GM12878 (cell line): ENCODE data around the gene SEBOX. TPM values are rescaled to one million over a fixed set of nuclear protein-coding genes. Genes with fewer than 3 reads are reported as not detected.

ENCODE experiments used
- ATAC-seq: fragments of 200-7000 bp; cut with Tn5 transposase; 3 replicates; pipeline ENCODE4 v1.9.1; 2020; ENCODE audit warnings: mild to moderate bottlenecking, moderate library complexity
- BruUV-seq: library from RNA; stranded (reverse); fragments of 400-500 nt; replicated peaks from 2 replicates; lab custom pipeline; 2021; lab: Mats Ljungman, UMichigan
- CTCF ChIA-PET: fragments of 300-600 bp; sonication (Branson Sonifier 250); formaldehyde crosslinking; extraction: SDS; loops from one replicate; lab custom pipeline; 2021; ENCODE audit warnings: inconsistent platforms; lab: Yijun Ruan, JAX
- POLR2A ChIA-PET: fragments of 350-600 bp; formaldehyde crosslinking; extraction: SDS; loops from one replicate; lab custom pipeline; 2021; ENCODE audit warnings: inconsistent platforms; lab: Charles Lee
- RAD21 ChIA-PET: fragments of 300-600 bp; sonication (Branson Sonifier 250); formaldehyde crosslinking; loops from one replicate; lab custom pipeline; 2023; ENCODE audit warnings: antibody characterized with exemption; ENCODE audit not compliant: unreplicated experiment; lab: Charles Lee
- SMC1A ChIA-PET: fragments of 300-600 bp; sonication (Branson Sonifier 250); formaldehyde crosslinking; loops from one replicate; lab custom pipeline; 2023; ENCODE audit not compliant: unreplicated experiment, uncharacterized antibody; lab: Charles Lee
- DNase-seq: peaks from one replicate; pipeline ENCODE4 v3.0.0-alpha.2; 2011; ENCODE audit warnings: low read depth, low spot score
- FAIRE-seq: peaks from 3 replicates; lab custom pipeline; 2011; peaks lifted over from hg19 to GRCh38; lab: Jason Lieb, UNC
- H2AFZ ChIP-seq: 2 replicates; pipeline ENCODE4 v1.6.0; 2011; ENCODE audit warnings: low read depth, low read length, control low read depth; ENCODE audit not compliant: control insufficient read depth
- H3K27ac ChIP-seq: 2 replicates; pipeline ENCODE4 v1.5.1; 2011; ENCODE audit warnings: control low read depth; ENCODE audit not compliant: control insufficient read depth, insufficient read depth
- H3K27me3 ChIP-seq, 2 experiments: replicated peaks in 1 of 2; 2 replicates each; pipeline versions ENCODE4 v1.6.0 to v1.6.1; 2011; ENCODE audit warnings: low read length in 1 of 2; ENCODE audit not compliant: control insufficient read depth in 2 of 2, insufficient read depth in 2 of 2
- H3K36me3 ChIP-seq, 2 experiments: 2 replicates each; pipeline ENCODE4 v1.5.1; 2011; ENCODE audit warnings: low read length in 1 of 2; ENCODE audit not compliant: control insufficient read depth in 2 of 2, insufficient read depth in 2 of 2
- H3K4me1 ChIP-seq: 2 replicates; pipeline ENCODE4 v1.6.1; 2011; ENCODE audit warnings: mild to moderate bottlenecking, low read length, moderate library complexity, mixed read lengths; ENCODE audit not compliant: control insufficient read depth, insufficient read depth
- H3K4me2 ChIP-seq: 2 replicates; pipeline ENCODE4 v1.6.0; 2011; ENCODE audit warnings: control low read depth; ENCODE audit not compliant: control insufficient read depth, insufficient read depth
- H3K4me3 ChIP-seq: fragments of 200-600 bp; sonication (generic); 2 replicates; pipeline ENCODE4 v1.5.1; 2016
- H3K79me2 ChIP-seq: 2 replicates; pipeline ENCODE4 v1.6.0; 2011; ENCODE audit warnings: low read length; ENCODE audit not compliant: control insufficient read depth, insufficient read depth
- H3K9ac ChIP-seq: 2 replicates; pipeline ENCODE4 v1.8.0; 2011; ENCODE audit warnings: low read length, control low read depth, mixed read lengths; ENCODE audit not compliant: control insufficient read depth, insufficient read depth
- H3K9me3 ChIP-seq: replicated peaks from 3 replicates; pipeline ENCODE4 v1.5.1; 2011; ENCODE audit warnings: mild to moderate bottlenecking, low read length; ENCODE audit not compliant: control insufficient read depth, insufficient read depth
- H4K20me1 ChIP-seq: 2 replicates; pipeline ENCODE4 v1.6.0; 2011; ENCODE audit not compliant: control insufficient read depth, insufficient read depth
- CHD2 ChIP-seq: IDR thresholded peaks from 2 replicates; pipeline ENCODE4 v1.6.1; 2011; ENCODE audit warnings: low read depth, low read length, improper control_type of control experiment, borderline replicate concordance
- HDAC2 ChIP-seq: fragments of 200-600 bp; sonication (generic); IDR thresholded peaks from 2 replicates; pipeline ENCODE4 v1.6.1; 2017
- JUND ChIP-seq: IDR thresholded peaks from 2 replicates; pipeline ENCODE4 v1.6.1; 2012; ENCODE audit warnings: low read depth, mild to moderate bottlenecking, low read length, improper control_type of control experiment, moderate library complexity
- NBN ChIP-seq: fragments of 450-650 bp; IDR thresholded peaks from 2 replicates; pipeline ENCODE4 v1.6.1; 2016
- NR2C1 ChIP-seq: fragments of 450-650 bp; IDR thresholded peaks from 2 replicates; pipeline ENCODE4 v1.6.1; 2017; ENCODE audit warnings: antibody characterized with exemption, mild to moderate bottlenecking, moderate library complexity
- PAX8 ChIP-seq: fragments of 450-650 bp; IDR thresholded peaks from 2 replicates; pipeline ENCODE4 v1.6.1; 2017; ENCODE audit warnings: mild to moderate bottlenecking, moderate library complexity
- POLR2A ChIP-seq: IDR thresholded peaks from 2 replicates; pipeline ENCODE4 v1.6.1; 2011; ENCODE audit warnings: low read depth, mild to moderate bottlenecking, low read length
- WGBS: methylation state at CpG from one replicate; pipeline ENCODE4 v1.1.6; 2016; ENCODE audit warnings: low lambda C conversion rate; ENCODE audit not compliant: insufficient replicate concordance, insufficient coverage; ENCODE audit errors: missing lambda C conversion rate; 5-methylcytosine and 5-hydroxymethylcytosine counted together
- in situ Hi-C: fragments of 300-500 bp; cut with MboI; formaldehyde crosslinking; loops from 9 replicates; pipeline ENCODE4 v1.14.3; 2018; ENCODE audit warnings: mixed read lengths
- intact Hi-C: fragments of 100-400 bp; cut with micrococcal nuclease; formaldehyde crosslinking; loops from one replicate; pipeline ENCODE4 v1.14.2; 2022; ENCODE audit not compliant: unreplicated experiment
- polyA plus RNA-seq, 11 experiments: library from polyadenylated mRNA; depleted of rRNA in 4 of 11; unstranded in 6 of 11; stranded (reverse) in 5 of 11; fragments of >200 nt; fragmentation: Nextera tagmentation in 4 of 11; fragmentation: Illumina TruSeq in 1 of 11; extraction: Ambion mirVana in 4 of 11; extraction: Trizol in 1 of 11; gene quantifications; 1 replicate in 1 of 11; 2 replicates in 10 of 11; pipeline versions ENCODE4 v1.2.1 to v1.2.3, GENCODE V29; 2011 to 2016; ENCODE audit warnings: inconsistent platforms in 2 of 11, missing spikeins in 2 of 11, low read depth in 1 of 11
- total RNA-seq, 4 experiments: library from RNA; depleted of rRNA in 3 of 4; stranded (reverse); fragments of >200 nt in 3 of 4; fragmentation: Illumina TruSeq in 1 of 4; extraction: Trizol in 1 of 4; gene quantifications; 2 replicates each; pipeline versions ENCODE4 v1.2.1 to v1.2.3, GENCODE V29; 2013 to 2021
- TF ChIP-seq, protein P1 (sequence below): fragments of 150-350 bp; IDR thresholded peaks from 2 replicates; pipeline ENCODE4 v1.6.1; 2014; ENCODE audit warnings: mild to moderate bottlenecking, low read depth, low read length
- TF ChIP-seq, protein P2 (sequence below): fragments of 450-650 bp; IDR thresholded peaks from 2 replicates; pipeline ENCODE4 v1.6.1; 2017; ENCODE audit warnings: borderline replicate concordance
- TF ChIP-seq, protein P3 (sequence below): fragments of 450-650 bp; IDR thresholded peaks from 2 replicates; pipeline ENCODE4 v1.6.1; 2016; ENCODE audit warnings: mild to moderate bottlenecking

Gene SEBOX
- total and polyA plus RNA-seq, 10 of the 15 experiments (the other 5 are each of a cell fraction or from before 2014, with no cell fraction given), result not detected

DNA sequence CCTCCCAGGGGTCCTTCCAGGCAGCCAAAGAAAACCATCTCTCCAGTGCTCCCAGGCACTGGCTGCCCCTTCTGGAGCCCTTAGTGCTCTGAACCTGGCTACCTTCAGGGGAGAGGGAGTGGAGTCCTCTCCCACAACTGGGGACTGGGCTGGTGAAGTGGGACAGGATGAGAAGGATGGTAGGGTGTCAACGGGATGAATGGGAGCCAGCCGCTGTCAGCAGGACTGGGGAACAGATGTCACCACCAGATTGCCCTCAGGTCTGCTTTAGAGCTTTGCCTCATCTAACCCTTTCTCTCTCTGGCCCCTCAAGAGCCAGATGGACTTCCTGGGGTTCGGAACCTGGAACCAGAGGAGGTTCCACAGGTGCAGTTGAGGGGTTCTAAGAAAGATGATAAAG, 488 bp upstream of the SEBOX start:
- no TSS peak for BruUV-seq
- Histone ChIP-seq H2AFZ (no peak overlapping the region), H3K4me2 (no peak overlapping the region), H3K27me3 (no peaks in the 10 kb centered on the region), H3K9ac (no peak overlapping the region), H3K4me1 (no peaks in the 10 kb centered on the region), H3K27ac (no peak overlapping the region), H3K79me2 (no peaks in the 10 kb centered on the region), H3K4me3 (no peak overlapping the region), H4K20me1 (no peaks in the 10 kb centered on the region), H3K9me3 (no peaks in the 10 kb centered on the region), H3K36me3 (peaks cover 2 to 3% of the 10 kb centered on the region in 2 experiments; a peak in 2 of 4 replicates)
- POLR2A ChIA-PET, result no interaction called here
- in situ Hi-C loops (no loop called here), intact Hi-C loops (no loop called here)
- DNase-seq, result no peak
- no peak for FAIRE-seq
- RAD21 ChIA-PET, result no interaction called here
- SMC1A ChIA-PET, result no interaction called here
- no peak for ATAC-seq
- TF ChIP-seq NBN (no peak), POLR2A (peak; percentile 15; the same call in 1 of the 2 replicates)
- WGBS, result 95% methylated on average over 3 of the region's 3 CpGs
- CTCF ChIA-PET, result interaction anchor here (0.6 kb wide), 1 partner anchor 37 kb away, joined by 3 read pairs; no protein-coding TSS in a partner anchor

DNA sequence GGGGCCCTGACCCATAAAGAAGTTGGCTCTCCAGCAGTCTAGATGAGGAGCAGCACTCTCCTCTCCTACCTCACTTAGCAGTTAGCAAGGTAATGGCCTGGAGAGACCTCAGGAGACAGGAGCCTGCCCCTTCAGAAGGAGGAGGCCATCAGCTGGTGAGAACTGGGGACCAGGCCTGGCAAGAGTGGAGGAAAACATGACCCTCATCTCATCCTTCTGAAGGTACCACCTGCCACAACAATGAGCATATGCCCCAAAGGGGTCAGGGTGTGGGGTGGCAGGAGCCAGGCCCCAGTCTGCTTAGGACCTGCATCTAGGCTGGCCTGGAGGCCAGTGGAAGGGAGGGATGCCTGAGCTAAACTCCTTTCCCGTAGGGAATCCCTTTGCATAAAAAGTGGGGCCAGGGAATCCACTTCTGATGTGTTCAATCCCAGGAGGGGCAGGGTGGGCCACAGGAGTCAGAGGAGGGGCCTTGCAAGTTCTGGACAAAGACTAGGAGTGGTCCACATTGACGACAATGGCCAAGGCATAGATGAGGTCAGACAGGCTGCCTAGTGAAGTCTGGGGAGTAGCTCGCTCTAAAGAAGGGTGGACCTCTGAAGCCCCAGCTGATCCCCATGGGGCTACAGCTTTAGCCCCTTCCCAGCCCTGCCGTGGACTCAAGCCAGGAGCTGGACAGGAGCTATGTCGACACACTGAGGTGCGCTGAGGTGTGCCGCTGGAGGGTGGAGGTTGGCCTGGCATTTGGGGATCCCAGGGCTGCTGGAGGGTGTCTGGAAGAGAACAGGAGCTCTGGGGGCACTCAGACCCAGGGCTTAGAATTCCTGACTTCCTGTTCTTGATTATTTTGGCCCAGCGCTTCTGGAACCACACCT, 986 bp downstream of the SEBOX start:
- Histone ChIP-seq H3K36me3 (peaks cover 2 to 9% of the 10 kb centered on the region in 2 experiments; a peak in 3 of 4 replicates), H2AFZ (no peak overlapping the region), H3K4me1 (no peaks in the 10 kb centered on the region), H3K27ac (no peak overlapping the region), H3K9me3 (no peaks in the 10 kb centered on the region), H3K4me3 (no peak overlapping the region), H3K27me3 (no peaks in the 10 kb centered on the region), H3K79me2 (no peaks in the 10 kb centered on the region), H3K4me2 (no peak overlapping the region), H4K20me1 (no peaks in the 10 kb centered on the region), H3K9ac (no peak overlapping the region)
- ChIA-PET POLR2A (no interaction called here), SMC1A (no interaction called here), CTCF (interaction anchor here (1.4 kb wide), 1 partner anchor 53 kb away, joined by 5 read pairs; no protein-coding TSS in a partner anchor), RAD21 (no interaction called here)
- intact Hi-C loops, result no loop called here
- BruUV-seq, result no TSS peak
- in situ Hi-C loops, result no loop called here
- no peak for DNase-seq
- FAIRE-seq, result no peak
- ATAC-seq, result no peak
- WGBS, result 93% methylated on average over 8 of the region's 8 CpGs
- TF ChIP-seq CHD2 (no peak), NR2C1 (no peak), JUND (no peak), HDAC2 (no peak), PAX8 (no peak)
- TF ChIP-seq, protein P1, sequence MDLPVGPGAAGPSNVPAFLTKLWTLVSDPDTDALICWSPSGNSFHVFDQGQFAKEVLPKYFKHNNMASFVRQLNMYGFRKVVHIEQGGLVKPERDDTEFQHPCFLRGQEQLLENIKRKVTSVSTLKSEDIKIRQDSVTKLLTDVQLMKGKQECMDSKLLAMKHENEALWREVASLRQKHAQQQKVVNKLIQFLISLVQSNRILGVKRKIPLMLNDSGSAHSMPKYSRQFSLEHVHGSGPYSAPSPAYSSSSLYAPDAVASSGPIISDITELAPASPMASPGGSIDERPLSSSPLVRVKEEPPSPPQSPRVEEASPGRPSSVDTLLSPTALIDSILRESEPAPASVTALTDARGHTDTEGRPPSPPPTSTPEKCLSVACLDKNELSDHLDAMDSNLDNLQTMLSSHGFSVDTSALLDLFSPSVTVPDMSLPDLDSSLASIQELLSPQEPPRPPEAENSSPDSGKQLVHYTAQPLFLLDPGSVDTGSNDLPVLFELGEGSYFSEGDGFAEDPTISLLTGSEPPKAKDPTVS, result no peak
- TF ChIP-seq, protein P2, sequence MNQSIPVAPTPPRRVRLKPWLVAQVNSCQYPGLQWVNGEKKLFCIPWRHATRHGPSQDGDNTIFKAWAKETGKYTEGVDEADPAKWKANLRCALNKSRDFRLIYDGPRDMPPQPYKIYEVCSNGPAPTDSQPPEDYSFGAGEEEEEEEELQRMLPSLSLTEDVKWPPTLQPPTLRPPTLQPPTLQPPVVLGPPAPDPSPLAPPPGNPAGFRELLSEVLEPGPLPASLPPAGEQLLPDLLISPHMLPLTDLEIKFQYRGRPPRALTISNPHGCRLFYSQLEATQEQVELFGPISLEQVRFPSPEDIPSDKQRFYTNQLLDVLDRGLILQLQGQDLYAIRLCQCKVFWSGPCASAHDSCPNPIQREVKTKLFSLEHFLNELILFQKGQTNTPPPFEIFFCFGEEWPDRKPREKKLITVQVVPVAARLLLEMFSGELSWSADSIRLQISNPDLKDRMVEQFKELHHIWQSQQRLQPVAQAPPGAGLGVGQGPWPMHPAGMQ, result no peak
- TF ChIP-seq, protein P3, sequence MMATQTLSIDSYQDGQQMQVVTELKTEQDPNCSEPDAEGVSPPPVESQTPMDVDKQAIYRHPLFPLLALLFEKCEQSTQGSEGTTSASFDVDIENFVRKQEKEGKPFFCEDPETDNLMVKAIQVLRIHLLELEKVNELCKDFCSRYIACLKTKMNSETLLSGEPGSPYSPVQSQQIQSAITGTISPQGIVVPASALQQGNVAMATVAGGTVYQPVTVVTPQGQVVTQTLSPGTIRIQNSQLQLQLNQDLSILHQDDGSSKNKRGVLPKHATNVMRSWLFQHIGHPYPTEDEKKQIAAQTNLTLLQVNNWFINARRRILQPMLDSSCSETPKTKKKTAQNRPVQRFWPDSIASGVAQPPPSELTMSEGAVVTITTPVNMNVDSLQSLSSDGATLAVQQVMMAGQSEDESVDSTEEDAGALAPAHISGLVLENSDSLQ, result no peak
